Activated CD4-positive, alpha-beta T cell treated with anti-CD3 and anti-CD28 coated beads, Interleukin-10, Interleukin-2, amounts not matched to agents 100 ng/mL and 50 ng/mL, durations not matched to agents 16 hours and 8 hours (primary cell): ENCODE results near the gene SDK1.

Experiments
- DNase-seq: peaks from one replicate; pipeline ENCODE4 v3.0.0-alpha.2; 2020

SDK1 gene

DNA sequence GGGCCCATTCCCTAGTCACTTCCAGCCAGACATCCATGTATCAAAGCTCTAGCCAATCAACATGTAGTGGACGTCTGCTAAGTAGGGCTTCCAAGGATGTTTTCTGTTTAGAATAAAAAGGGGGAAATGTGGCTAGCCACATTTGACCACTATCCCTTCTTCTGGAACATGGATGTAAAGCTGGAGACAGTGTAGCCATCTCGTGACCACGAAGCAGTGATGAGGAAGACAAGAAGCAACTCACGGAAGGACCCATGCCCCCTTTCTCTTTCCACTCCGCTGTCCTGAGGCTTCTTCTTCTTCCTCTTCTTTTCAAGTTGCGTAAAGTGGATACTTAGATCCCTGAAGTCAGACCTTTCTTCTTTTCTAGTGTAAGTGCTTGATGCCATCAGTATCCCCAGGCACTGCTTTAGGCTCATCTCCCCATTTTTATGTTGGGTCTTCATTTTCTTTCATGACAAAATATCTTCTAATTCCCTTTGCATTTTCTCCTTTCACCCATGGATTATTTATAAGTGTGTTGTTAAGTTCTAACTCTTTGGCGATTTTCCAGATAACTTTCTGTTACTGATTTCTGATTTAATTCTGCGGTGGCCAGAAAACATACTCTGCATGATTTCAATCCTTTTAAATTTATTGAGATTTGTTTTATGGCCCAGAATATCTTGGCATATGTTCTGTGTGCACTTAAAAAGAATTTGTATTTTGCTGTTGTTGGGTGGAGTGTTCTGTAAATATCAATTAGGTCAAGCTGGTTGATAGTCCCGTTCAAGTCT, 594.5 kb downstream of the SDK1 start:
- DNase-seq, result no peak

GRCh38 chr7:3896169-3896765, 595.2 kb downstream of the SDK1 start:
- no peak for DNase-seq

- DNase-seq, result peak; percentile 45
These were observed 596.6 kb downstream of the SDK1 start for GRCh38 chr7:3897430-3898372.

DNA sequence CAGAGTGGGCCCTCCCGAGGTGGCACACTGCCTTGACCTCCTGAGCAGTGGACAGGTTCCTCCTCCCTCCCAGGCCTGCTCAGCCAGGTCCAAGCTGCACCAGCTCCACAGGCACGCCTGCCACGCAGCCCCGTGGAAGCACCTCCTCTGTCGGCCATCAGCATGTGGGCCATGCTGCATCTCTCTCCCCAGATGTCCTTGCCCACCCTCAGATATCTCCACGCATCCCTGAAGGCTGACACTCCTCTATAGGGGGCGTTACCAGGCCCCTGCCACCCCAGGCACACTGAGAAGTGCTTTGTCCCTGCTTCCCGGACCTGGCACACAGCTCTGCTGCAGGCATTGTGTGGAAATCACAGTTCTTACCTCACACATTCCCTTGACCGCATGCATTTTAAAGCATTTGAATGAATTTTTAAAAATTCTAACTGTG, 598.5 kb downstream of the SDK1 start:
- DNase-seq, result no peak

DNA sequence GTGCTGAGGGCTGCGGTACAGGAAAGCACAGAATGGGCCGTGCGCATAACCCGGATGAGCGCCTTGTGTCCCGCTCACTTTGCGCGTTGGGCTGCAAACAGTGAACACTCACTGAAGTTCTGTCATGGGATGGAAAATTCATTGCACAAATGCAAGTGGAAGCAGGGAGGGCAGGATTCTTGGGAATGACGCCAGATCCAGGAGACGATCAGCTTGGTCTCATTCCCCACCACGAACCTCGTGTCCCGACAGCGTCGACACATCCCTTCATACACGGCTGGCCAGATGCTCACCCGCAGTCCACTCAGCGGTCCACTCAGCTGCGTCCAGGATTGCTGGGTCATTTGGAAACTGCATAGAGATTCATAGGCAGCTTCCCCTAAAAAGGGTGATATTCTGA, 607.1 kb downstream of the SDK1 start:
- DNase-seq, result no peak

GRCh38 chr7:3909128-3909527, 608.1 kb downstream of the SDK1 start:
- no peak for DNase-seq

GRCh38 chr7:3910054-3910453, 609.0 kb downstream of the SDK1 start:
- no peak for DNase-seq

- no peak for DNase-seq
These were observed 610.6 kb downstream of the SDK1 start for GRCh38 chr7:3911685-3912084.

DNA sequence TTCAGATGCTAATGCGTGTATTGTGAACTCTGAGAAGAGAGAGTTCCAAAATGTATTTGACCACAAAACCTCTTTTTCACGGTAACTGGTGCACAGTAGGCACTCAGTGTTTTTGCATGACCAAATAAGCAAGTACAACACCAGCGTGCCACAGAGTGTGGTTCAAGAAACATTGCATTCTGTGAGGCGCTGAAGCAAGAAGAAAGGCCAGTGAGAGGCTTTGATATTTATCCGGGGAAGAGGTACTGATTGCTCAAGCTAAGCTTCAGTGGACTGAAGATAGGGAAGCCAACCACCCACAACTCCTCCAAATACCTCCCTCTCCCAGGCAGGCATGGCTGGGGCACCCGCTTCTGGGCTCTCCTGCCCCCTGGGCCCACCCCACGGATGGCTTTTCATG, 611.2 kb downstream of the SDK1 start:
- no peak for DNase-seq

DNA sequence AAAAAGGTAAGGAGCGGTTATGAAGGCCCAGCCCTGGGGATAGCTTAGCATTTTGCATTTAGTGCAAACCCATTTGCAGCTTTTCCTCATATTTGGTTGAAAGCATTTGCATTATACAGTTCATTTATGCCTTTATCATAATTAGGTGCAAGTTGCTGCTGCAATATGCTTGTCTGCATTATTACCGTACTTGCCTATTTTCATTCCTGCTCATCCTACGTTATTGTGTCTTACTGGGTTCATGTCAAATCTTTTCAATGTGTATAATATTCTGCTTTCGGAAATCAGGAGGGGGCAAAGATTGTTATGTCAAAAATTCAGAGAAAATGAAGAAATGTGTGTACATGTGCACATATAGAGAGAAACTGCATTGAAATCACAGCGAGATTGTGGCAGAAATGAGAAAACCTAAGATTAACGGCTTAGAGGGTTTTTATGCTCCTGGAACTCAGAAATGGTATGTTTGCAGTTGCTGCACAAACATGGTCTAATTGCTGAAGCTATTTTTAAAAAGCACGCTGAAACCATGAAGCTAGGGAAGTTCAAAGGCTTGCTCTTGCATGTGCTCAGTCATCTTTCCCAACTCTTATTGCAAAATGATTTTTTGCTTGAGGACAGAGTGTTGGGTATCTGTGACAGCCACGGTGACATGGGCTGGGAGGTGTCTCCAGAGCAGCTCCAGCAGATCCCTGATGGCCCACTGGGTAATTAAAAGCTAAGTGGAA, 613.2 kb downstream of the SDK1 start:
- DNase-seq, result no peak

GRCh38 chr7:3915337-3915878, 614.4 kb downstream of the SDK1 start:
- DNase-seq, result no peak

- no peak for DNase-seq
These were observed 615.1 kb downstream of the SDK1 start for GRCh38 chr7:3916146-3916545.

DNA sequence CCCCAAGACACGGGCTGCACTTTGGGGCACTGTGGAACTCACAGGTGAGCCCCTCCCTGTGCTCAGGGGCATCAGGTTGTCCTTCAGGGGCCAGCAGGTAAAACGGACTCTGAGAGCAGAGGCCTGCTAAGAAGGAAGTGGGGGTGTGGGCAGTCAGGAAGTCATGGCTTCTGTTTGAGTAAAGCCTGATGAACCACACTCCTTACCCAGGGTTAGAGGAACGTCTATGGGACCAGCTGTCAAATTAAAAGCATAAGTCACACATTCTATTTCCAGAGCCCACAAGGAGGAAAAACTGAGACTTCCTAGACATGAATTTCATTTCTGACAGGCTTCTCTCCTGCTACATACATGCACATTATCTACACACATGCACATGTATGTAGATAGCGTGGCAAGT, 616.4 kb downstream of the SDK1 start:
- DNase-seq, result no peak

DNA sequence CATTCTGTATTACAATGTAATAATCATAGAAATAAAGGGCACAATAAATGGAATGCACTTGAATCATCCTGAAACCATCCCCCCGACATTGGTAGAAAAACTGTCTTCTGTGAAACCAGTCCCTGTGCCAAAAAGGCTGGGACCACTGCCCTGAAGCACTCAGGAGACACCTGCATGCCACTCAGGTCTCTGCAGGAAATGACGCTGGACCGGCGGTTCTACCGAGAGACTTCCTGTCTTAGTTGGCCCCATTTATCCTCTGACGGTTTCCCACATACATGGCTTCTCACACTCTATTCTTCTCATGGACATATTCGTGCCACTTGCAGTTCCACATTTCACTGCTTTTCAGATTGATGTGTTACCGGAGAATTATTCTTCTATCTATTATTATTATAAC, 617.5 kb downstream of the SDK1 start:
- no peak for DNase-seq

GRCh38 chr7:3922175-3922635, 621.2 kb downstream of the SDK1 start:
- DNase-seq, result no peak

GRCh38 chr7:3923307-3923918, 622.4 kb downstream of the SDK1 start:
- no peak for DNase-seq

DNA sequence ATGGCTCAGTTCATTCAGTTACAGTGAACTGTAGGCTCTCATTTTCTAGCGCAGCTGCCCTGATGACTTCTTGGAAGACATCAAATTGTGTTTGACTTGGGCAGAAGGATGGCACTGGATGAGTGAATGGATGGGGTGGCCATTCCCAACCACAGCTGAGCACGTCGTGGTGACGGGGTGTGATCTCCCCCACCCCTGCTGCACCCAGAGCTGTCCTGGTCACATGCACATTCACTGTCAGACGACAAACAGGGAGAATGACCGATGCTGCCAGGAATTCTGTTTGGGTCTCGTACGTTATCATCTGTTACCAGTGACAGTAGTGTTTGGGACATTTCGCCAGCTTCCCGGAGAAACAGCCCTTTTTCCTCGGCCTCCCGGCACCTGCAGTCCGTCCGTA, 623.2 kb downstream of the SDK1 start:
- DNase-seq, result no peak

DNA sequence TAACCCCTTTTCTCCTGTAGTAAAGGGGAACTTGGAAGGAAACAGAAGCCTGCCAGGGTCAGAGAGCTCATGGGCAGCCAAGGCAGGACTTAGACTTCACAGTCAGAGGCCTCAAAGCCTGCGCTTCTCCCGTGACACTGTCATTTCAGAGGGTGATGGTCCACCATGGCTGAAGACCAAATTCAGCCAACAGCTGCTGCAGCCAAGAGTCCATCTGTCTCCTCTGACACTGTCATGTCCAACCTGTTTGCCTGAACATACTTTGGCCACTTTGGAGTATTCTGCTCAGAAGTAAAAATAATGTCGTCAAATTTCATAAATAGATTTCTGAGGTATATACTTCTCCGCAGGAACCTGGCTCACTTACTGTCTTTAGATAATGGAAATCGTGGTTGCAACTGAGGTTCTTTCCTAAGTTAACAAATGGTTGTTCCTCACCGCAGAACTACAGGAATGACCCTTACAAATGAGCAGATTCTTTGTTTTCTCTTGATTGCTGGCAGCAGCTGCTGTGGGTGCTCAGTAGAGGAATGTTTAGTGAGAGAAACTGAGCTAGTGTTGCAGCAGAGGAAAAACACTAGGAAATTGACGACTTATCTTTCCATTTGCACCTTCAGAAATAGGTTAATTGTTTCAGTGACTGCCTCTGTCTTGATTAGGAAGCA, 626.5 kb downstream of the SDK1 start:
- no peak for DNase-seq

- DNase-seq, result no peak
These were observed 627.9 kb downstream of the SDK1 start for GRCh38 chr7:3928727-3929515.

- no peak for DNase-seq
These were observed 630.8 kb downstream of the SDK1 start for GRCh38 chr7:3931843-3932242.

DNA sequence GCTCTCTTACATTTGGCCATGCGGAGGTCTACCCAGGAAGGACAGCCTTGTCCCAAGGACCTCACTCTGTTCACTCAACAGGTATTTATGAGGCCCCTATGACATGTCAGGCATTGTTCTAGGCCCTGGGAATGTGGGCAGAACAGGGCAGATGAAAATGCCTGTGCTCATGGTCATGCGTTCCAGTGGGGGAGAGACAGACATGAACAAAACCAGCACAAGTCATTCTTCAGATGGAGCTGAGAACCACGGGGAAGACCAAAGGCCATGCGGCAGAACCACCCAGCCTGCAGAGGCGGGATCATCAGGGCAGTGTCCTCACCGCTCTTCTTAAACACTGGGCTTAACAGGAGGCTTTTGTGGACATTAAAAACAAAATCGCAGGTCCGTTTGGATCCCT, 636.1 kb downstream of the SDK1 start:
- no peak for DNase-seq
